B cell (primary cell): ENCODE results near the gene CYB5A. TPM values are rescaled to one million over a fixed set of nuclear protein-coding genes. Genes with fewer than 3 reads are reported as not detected.

Source experiments
- ATAC-seq: fragments of 200-7000 bp; cut with Tn5 transposase; one replicate; pipeline ENCODE4 v1.10.0; 2021; ENCODE audit warnings: low read depth, mild to moderate bottlenecking, moderate number of reproducible peaks, moderate library complexity
- CTCF ChIA-PET: fragments of 350-600 bp; sonication (Branson Sonifier 250); formaldehyde crosslinking; loops from one replicate; lab custom pipeline; 2021; ENCODE audit warnings: antibody characterized with exemption, inconsistent platforms; lab: Charles Lee
- POLR2A ChIA-PET: fragments of 350-600 bp; sonication (Branson Sonifier 250); formaldehyde crosslinking; loops from one replicate; lab custom pipeline; 2021; ENCODE audit warnings: antibody characterized with exemption; lab: Charles Lee
- DNase-seq: peaks from one replicate; pipeline ENCODE4 v3.0.0; 2013
- H2AFZ ChIP-seq: 2 replicates; pipeline ENCODE4 v1.6.1; 2012; ENCODE audit warnings: mild to moderate bottlenecking, low read depth, low read length; ENCODE audit not compliant: insufficient read depth, poor library complexity, severe bottlenecking
- H3K27ac ChIP-seq, 2 donors: 1 replicate in 1 of 2; 2 replicates in 1 of 2; pipeline ENCODE4 v1.5.1; 2012 to 2013; ENCODE audit warnings: low read length in 2 of 2, mild to moderate bottlenecking in 2 of 2, moderate library complexity in 1 of 2
- H3K27me3 ChIP-seq, 4 experiments: fragments of 200-600 bp in 1 of 4; sonication (generic) in 1 of 4; replicated peaks in 1 of 4; 1 replicate in 2 of 4; 2 replicates in 2 of 4; pipeline versions ENCODE4 v1.6.1 to v1.7.0; 2013 to 2016; ENCODE audit warnings: low read length in 3 of 4, mild to moderate bottlenecking in 2 of 4, mixed read lengths in 1 of 4, moderate library complexity in 1 of 4; ENCODE audit not compliant: insufficient read depth in 4 of 4, control insufficient read depth in 3 of 4; ENCODE audit errors: control extremely low read depth in 1 of 4
- H3K36me3 ChIP-seq, 2 experiments: replicated peaks in 1 of 2; 1 replicate in 1 of 2; 2 replicates in 1 of 2; pipeline versions ENCODE4 v1.6.1 to v1.7.1; 2013; ENCODE audit warnings: low read length in 1 of 2; ENCODE audit not compliant: insufficient read depth in 2 of 2, control insufficient read depth in 1 of 2; ENCODE audit errors: control extremely low read depth in 1 of 2, extremely low read depth in 1 of 2
- H3K4me1 ChIP-seq, 2 donors: fragments of 200-600 bp in 1 of 2; sonication (generic) in 1 of 2; 1 replicate in 1 of 2; 2 replicates in 1 of 2; pipeline versions ENCODE4 v1.5.1 to v1.6.1; 2013 to 2017; ENCODE audit warnings: low read length in 2 of 2; ENCODE audit not compliant: control insufficient read depth in 2 of 2, insufficient read depth in 2 of 2
- H3K4me2 ChIP-seq: replicated peaks from 2 replicates; pipeline ENCODE3; 2012; ENCODE audit warnings: mild to moderate bottlenecking, low read depth, low read length; ENCODE audit not compliant: poor library complexity, severe bottlenecking
- H3K4me3 ChIP-seq, 5 experiments: fragments of 200-600 bp in 1 of 5; sonication (generic) in 1 of 5; 1 replicate in 3 of 5; 2 replicates in 2 of 5; pipeline versions ENCODE4 v1.5.1 to v1.7.0; 2011 to 2016; ENCODE audit warnings: low read length in 4 of 5, mild to moderate bottlenecking in 4 of 5, low read depth in 2 of 5, control low read depth in 1 of 5, moderate library complexity in 1 of 5; ENCODE audit not compliant: insufficient read depth in 1 of 5; ENCODE audit errors: control extremely low read depth in 1 of 5, extremely low read depth in 1 of 5
- H3K79me2 ChIP-seq: fragments of 200-600 bp; sonication (generic); one replicate; pipeline ENCODE4 v1.6.0; 2016; ENCODE audit warnings: low read length; ENCODE audit not compliant: control insufficient read depth, insufficient read depth
- H3K9ac ChIP-seq: fragments of 200-600 bp; sonication (generic); 2 replicates; pipeline ENCODE4 v1.6.1; 2017; ENCODE audit warnings: mild to moderate bottlenecking, low read length, moderate library complexity
- H3K9me3 ChIP-seq, 3 donors: one replicate each; pipeline versions ENCODE4 v1.6.1 to v1.7.1; 2013; ENCODE audit warnings: low read length in 2 of 3; ENCODE audit not compliant: control insufficient read depth in 2 of 3, insufficient read depth in 1 of 3; ENCODE audit errors: control extremely low read depth in 1 of 3
- H4K20me1 ChIP-seq: 2 replicates; pipeline ENCODE4 v1.6.0; 2012; ENCODE audit warnings: mild to moderate bottlenecking, low read length; ENCODE audit not compliant: insufficient read depth, control insufficient read depth, poor library complexity, severe bottlenecking
- H3K27ac Mint-ChIP-seq: one replicate; pipeline ENCODE4 v1.8.0; 2021; ENCODE audit warnings: mixed read lengths
- H3K27me3 Mint-ChIP-seq: one replicate; pipeline ENCODE4 v1.8.0; 2021; ENCODE audit warnings: mixed read lengths
- H3K4me1 Mint-ChIP-seq: one replicate; pipeline ENCODE4 v1.8.0; 2021; ENCODE audit warnings: mixed read lengths
- H3K4me3 Mint-ChIP-seq: one replicate; pipeline ENCODE4 v1.8.0; 2021; ENCODE audit warnings: mixed read lengths
- H3K9me3 Mint-ChIP-seq: one replicate; pipeline ENCODE4 v1.8.0; 2022; ENCODE audit warnings: mixed read lengths; ENCODE audit not compliant: insufficient read depth
- EZH2 ChIP-seq: IDR thresholded peaks from 2 replicates; pipeline ENCODE4 v1.6.1; 2012; ENCODE audit warnings: borderline replicate concordance, low read depth, mild to moderate bottlenecking, moderate library complexity, low read length; ENCODE audit not compliant: insufficient read depth, poor library complexity, severe bottlenecking
- WGBS: methylation state at CpG from one replicate; pipeline ENCODE4 v1.1.5; 2013; ENCODE audit warnings: missing lambda C conversion rate; ENCODE audit not compliant: insufficient coverage; 5-methylcytosine and 5-hydroxymethylcytosine counted together
- intact Hi-C: fragments of 100-400 bp; cut with micrococcal nuclease; formaldehyde crosslinking; loops from one replicate; pipeline ENCODE4 v1.10.0; 2022
- polyA plus RNA-seq: library from polyadenylated mRNA; depleted of rRNA; stranded (reverse); fragments of >200 nt; gene quantifications from 2 replicates; pipeline ENCODE4 v1.2.3, GENCODE V29; 2012
- total RNA-seq, 2 donors: library from RNA; stranded (reverse); fragments of 120-200 nt in 1 of 2; gene quantifications; 1 replicate in 1 of 2; 2 replicates in 1 of 2; pipeline versions ENCODE4 v1.2.3 to v1.2.4, GENCODE V29; 2013 to 2022
- TF ChIP-seq, protein P1 (sequence below): fragments of 200-600 bp; IDR thresholded peaks from one replicate; pipeline ENCODE4 v1.8.0; 2022; ENCODE audit warnings: antibody characterized with exemption, mild to moderate bottlenecking

Gene CYB5A
- total and polyA plus RNA-seq, 2 donors (not counting 1 experiment from before 2014, with no cell fraction given): 46.9 to 217 TPM

- Histone ChIP-seq H3K36me3 (peaks cover 0 to 3% of the 10 kb centered on the region in 2 experiments), H3K4me3 (no peak overlapping the region), H3K79me2 (peaks cover 70% of the 10 kb centered on the region), H2AFZ (no peak overlapping the region), H3K4me2 (no peak overlapping the region), H4K20me1 (peaks cover 55% of the 10 kb centered on the region), H3K9ac (no peak overlapping the region), H3K27ac (no peak overlapping the region), H3K27me3 (no peaks in the 10 kb centered on the region), H3K4me1 (peaks cover 5 to 16% of the 10 kb centered on the region in 2 donors), H3K9me3 (no peaks in the 10 kb centered on the region)
- H3K27me3 Mint-ChIP-seq: no peaks in the 10 kb centered on the region
- H3K9me3 Mint-ChIP-seq: no peaks in the 10 kb centered on the region
- H3K27ac Mint-ChIP-seq: no peak overlapping the region
- WGBS: 98% methylated on average over 7 of the region's 7 CpGs
- ChIA-PET CTCF (no interaction called here), POLR2A (no interaction called here)
- peaks cover 40% of the 10 kb centered on the region for H3K4me1 Mint-ChIP-seq
- TF ChIP-seq EZH2: no peak
- no peak overlapping the region for H3K4me3 Mint-ChIP-seq
- DNase-seq: no peak
- no peak for ATAC-seq
- intact Hi-C loops: no loop called here
These were observed 13.7 kb downstream of the CYB5A start for GRCh38 chr18:74278058-74278457.

DNA sequence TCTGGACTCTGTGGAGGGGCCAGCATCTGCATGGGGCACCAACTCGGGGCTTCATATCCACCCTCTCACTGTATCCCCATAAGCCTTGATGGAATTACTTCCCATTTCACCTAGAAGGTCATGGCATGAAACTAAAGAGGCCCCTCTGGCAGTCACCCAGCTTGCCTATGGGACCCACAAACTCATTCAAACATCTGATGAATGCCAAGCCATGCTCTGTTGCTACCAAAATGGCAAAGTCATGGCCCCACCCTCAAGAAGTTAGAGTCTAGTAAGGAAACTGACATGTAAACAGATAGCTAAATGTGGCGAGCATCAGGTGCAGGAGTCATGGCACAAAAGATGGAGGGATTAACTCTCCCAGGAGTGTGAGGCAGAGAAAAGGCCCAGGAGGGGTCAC, 14.5 kb downstream of the CYB5A start:
- ChIA-PET CTCF (no interaction called here), POLR2A (no interaction called here)
- Histone ChIP-seq H3K79me2 (peaks cover 64% of the 10 kb centered on the region), H2AFZ (no peak overlapping the region), H4K20me1 (peaks cover 47% of the 10 kb centered on the region), H3K4me3 (no peak overlapping the region), H3K9ac (no peak overlapping the region), H3K36me3 (peaks cover 0 to 3% of the 10 kb centered on the region in 2 experiments), H3K27ac (no peak overlapping the region), H3K4me1 (peaks cover under 1 to 9% of the 10 kb centered on the region in 2 donors), H3K27me3 (no peaks in the 10 kb centered on the region), H3K4me2 (no peak overlapping the region), H3K9me3 (no peaks in the 10 kb centered on the region)
- no peak for TF ChIP-seq EZH2
- TF ChIP-seq, protein P1, sequence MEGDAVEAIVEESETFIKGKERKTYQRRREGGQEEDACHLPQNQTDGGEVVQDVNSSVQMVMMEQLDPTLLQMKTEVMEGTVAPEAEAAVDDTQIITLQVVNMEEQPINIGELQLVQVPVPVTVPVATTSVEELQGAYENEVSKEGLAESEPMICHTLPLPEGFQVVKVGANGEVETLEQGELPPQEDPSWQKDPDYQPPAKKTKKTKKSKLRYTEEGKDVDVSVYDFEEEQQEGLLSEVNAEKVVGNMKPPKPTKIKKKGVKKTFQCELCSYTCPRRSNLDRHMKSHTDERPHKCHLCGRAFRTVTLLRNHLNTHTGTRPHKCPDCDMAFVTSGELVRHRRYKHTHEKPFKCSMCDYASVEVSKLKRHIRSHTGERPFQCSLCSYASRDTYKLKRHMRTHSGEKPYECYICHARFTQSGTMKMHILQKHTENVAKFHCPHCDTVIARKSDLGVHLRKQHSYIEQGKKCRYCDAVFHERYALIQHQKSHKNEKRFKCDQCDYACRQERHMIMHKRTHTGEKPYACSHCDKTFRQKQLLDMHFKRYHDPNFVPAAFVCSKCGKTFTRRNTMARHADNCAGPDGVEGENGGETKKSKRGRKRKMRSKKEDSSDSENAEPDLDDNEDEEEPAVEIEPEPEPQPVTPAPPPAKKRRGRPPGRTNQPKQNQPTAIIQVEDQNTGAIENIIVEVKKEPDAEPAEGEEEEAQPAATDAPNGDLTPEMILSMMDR: no peak
- WGBS: 100% methylated on average over 2 of the region's 2 CpGs
- no peak overlapping the region for H3K27ac Mint-ChIP-seq
- intact Hi-C loops: no loop called here
- peaks cover 34% of the 10 kb centered on the region for H3K4me1 Mint-ChIP-seq
- no peak overlapping the region for H3K4me3 Mint-ChIP-seq
- H3K9me3 Mint-ChIP-seq: no peaks in the 10 kb centered on the region
- no peaks in the 10 kb centered on the region for H3K27me3 Mint-ChIP-seq
- DNase-seq (no peak), ATAC-seq (no peak)
